OCI-LY3 (cell line): ENCODE measurements around the gene C1QL2.

ENCODE experiments used
- H2AFZ ChIP-seq: fragments of 200-600, 300-600 bp; shearing (Covaris generic); 2 replicates; pipeline ENCODE4 v1.6.0; 2014; ENCODE audit warnings: antibody characterized with exemption, low read depth, low read length
- H3K27ac ChIP-seq: fragments of 200-600, 300-600 bp; sonication (generic); 2 replicates; pipeline ENCODE4 v1.5.1; 2014; ENCODE audit warnings: mild to moderate bottlenecking, low read length, moderate library complexity, mixed read lengths
- H3K27me3 ChIP-seq: fragments of 200-600, 300-600 bp; sonication (generic); 2 replicates; pipeline ENCODE4 v1.6.1; 2014; ENCODE audit warnings: low read depth, low read length, mixed read lengths
- H3K36me3 ChIP-seq: fragments of 200-600, 300-600 bp; sonication (generic); replicated peaks from 2 replicates; pipeline ENCODE3; 2014; ENCODE audit warnings: low read depth, low read length, mixed read lengths
- H3K4me1 ChIP-seq: fragments of 300-600, 200-600 bp; sonication (generic); 2 replicates; pipeline ENCODE4 v1.6.1; 2014; ENCODE audit warnings: low read length, mixed read lengths
- H3K4me2 ChIP-seq: fragments of 200-600, 300-600 bp; sonication (generic); 2 replicates; pipeline ENCODE4 v1.6.1; 2014; ENCODE audit warnings: low read length, mixed read lengths
- H3K4me3 ChIP-seq: fragments of 300-600, 200-600 bp; sonication (generic); 2 replicates; pipeline ENCODE4 v1.5.1; 2014; ENCODE audit warnings: antibody characterized with exemption, mild to moderate bottlenecking, low read length, moderate library complexity
- H3K79me2 ChIP-seq: fragments of 300-600, 200-600 bp; shearing (Covaris generic); 2 replicates; pipeline ENCODE4 v1.6.1; 2014; ENCODE audit warnings: mild to moderate bottlenecking, low read length, mixed read lengths
- H3K9ac ChIP-seq: fragments of 300-600, 200-600 bp; shearing (Covaris generic); 2 replicates; pipeline ENCODE4 v1.6.0; 2014; ENCODE audit warnings: mild to moderate bottlenecking, low read length, moderate library complexity
- H3K9me3 ChIP-seq: fragments of 200-600, 300-600 bp; shearing (Covaris generic); 2 replicates; pipeline ENCODE4 v1.6.1; 2014; ENCODE audit warnings: low read length, mixed read lengths; ENCODE audit not compliant: insufficient read depth
- H4K20me1 ChIP-seq: fragments of 200-600, 300-600 bp; sonication (generic); 2 replicates; pipeline ENCODE4 v1.6.1; 2016; ENCODE audit warnings: low read length, mixed read lengths; ENCODE audit not compliant: insufficient read depth
- CTCF ChIP-seq: fragments of 200-600, 300-600 bp; sonication (generic); IDR thresholded peaks from 2 replicates; pipeline ENCODE4 v1.5.1; 2014; ENCODE audit warnings: antibody characterized with exemption, low read length, low read depth
- EZH2phosphoT487 ChIP-seq: fragments of 200-600 bp; shearing (Covaris generic); IDR thresholded peaks from 2 replicates; pipeline ENCODE4 v1.6.1; 2018; ENCODE audit warnings: antibody characterized with exemption, mixed run types, low read depth

The C1QL2 gene

GRCh38 chr2:119142824-119143223 lies 15.7 kb downstream of the C1QL2 start:
- Histone ChIP-seq H3K4me2 (no peak overlapping the region), H3K9ac (no peak overlapping the region), H3K27me3 (no peaks in the 10 kb centered on the region), H3K4me1 (no peaks in the 10 kb centered on the region), H4K20me1 (no peaks in the 10 kb centered on the region), H3K9me3 (no peaks in the 10 kb centered on the region), H3K4me3 (no peak overlapping the region), H3K36me3 (no peaks in the 10 kb centered on the region), H3K27ac (no peak overlapping the region), H2AFZ (no peak overlapping the region), H3K79me2 (no peaks in the 10 kb centered on the region)
- TF ChIP-seq CTCF (no peak), EZH2phosphoT487 (no peak)

- Histone ChIP-seq H3K4me1 (no peaks in the 10 kb centered on the region), H3K27me3 (0 out of 2 replicates have a peak, but pooled peaks cover 3% of the 10 kb centered on the region), H3K9ac (no peak overlapping the region), H3K27ac (no peak overlapping the region), H2AFZ (no peak overlapping the region), H3K4me2 (no peak overlapping the region), H4K20me1 (no peaks in the 10 kb centered on the region), H3K36me3 (no peaks in the 10 kb centered on the region), H3K4me3 (no peak overlapping the region), H3K79me2 (no peaks in the 10 kb centered on the region), H3K9me3 (no peaks in the 10 kb centered on the region)
- TF ChIP-seq EZH2phosphoT487 (no peak), CTCF (no peak)
These were observed 21.0 kb downstream of the C1QL2 start for GRCh38 chr2:119137502-119137901.

GRCh38 chr2:119136872-119137271 lies 21.7 kb downstream of the C1QL2 start:
- Histone ChIP-seq H3K9ac (no peak overlapping the region), H3K27me3 (0 out of 2 replicates have a peak, but pooled peaks cover 3% of the 10 kb centered on the region), H4K20me1 (no peaks in the 10 kb centered on the region), H3K9me3 (no peaks in the 10 kb centered on the region), H3K79me2 (no peaks in the 10 kb centered on the region), H3K4me3 (no peak overlapping the region), H3K27ac (no peak overlapping the region), H3K4me1 (no peaks in the 10 kb centered on the region), H3K36me3 (no peaks in the 10 kb centered on the region), H2AFZ (no peak overlapping the region), H3K4me2 (no peak overlapping the region)
- TF ChIP-seq EZH2phosphoT487 (no peak), CTCF (no peak)

GRCh38 chr2:119136093-119136492 lies 22.5 kb downstream of the C1QL2 start:
- Histone ChIP-seq H3K27me3 (0 out of 2 replicates have a peak, but pooled peaks cover 3% of the 10 kb centered on the region), H3K36me3 (no peaks in the 10 kb centered on the region), H3K9ac (no peak overlapping the region), H3K4me2 (no peak overlapping the region), H2AFZ (no peak overlapping the region), H3K4me1 (no peaks in the 10 kb centered on the region), H3K79me2 (no peaks in the 10 kb centered on the region), H4K20me1 (no peaks in the 10 kb centered on the region), H3K4me3 (no peak overlapping the region), H3K27ac (no peak overlapping the region), H3K9me3 (no peaks in the 10 kb centered on the region)
- TF ChIP-seq EZH2phosphoT487 = no peak

GRCh38 chr2:119134775-119135174 lies 23.8 kb downstream of the C1QL2 start:
- no peak overlapping the region for H3K9ac ChIP-seq
- 0 out of 2 replicates have a peak, but pooled peaks cover 9% of the 10 kb centered on the region for H3K27me3 ChIP-seq
- no peak overlapping the region for H3K4me2 ChIP-seq

More at GRCh38 chr2:119134775-119135174, 23.8 kb downstream of the C1QL2 start:
- no peak overlapping the region for H3K4me3 ChIP-seq
- no peaks in the 10 kb centered on the region for H4K20me1 ChIP-seq
- no peak for TF ChIP-seq EZH2phosphoT487
- no peak for TF ChIP-seq CTCF
- no peaks in the 10 kb centered on the region for H3K4me1 ChIP-seq
- no peaks in the 10 kb centered on the region for H3K36me3 ChIP-seq
- no peaks in the 10 kb centered on the region for H3K9me3 ChIP-seq
- no peak overlapping the region for H2AFZ ChIP-seq
- no peaks in the 10 kb centered on the region for H3K79me2 ChIP-seq
- H3K27ac ChIP-seq = no peak overlapping the region
